Jurkat, Clone E6-1 (cell line): ENCODE measurements around the gene IL22RA2. TPM values are rescaled to one million over a fixed set of nuclear protein-coding genes. Genes with fewer than 3 reads are reported as not detected.
"Not testable (repeated sequence)": the region's sequence is repeated elsewhere in the genome, so short reads cannot be mapped to it uniquely, and the experiment has no call there.

ENCODE experiments used
- DNase-seq: peaks from one replicate; pipeline ENCODE4 v3.0.0-alpha.2; 2011; ENCODE audit warnings: low read depth, low spot score
- H3K4me3 ChIP-seq: 2 replicates; pipeline ENCODE4 v1.5.1; 2011; ENCODE audit warnings: mild to moderate bottlenecking, low read length, control low read depth, moderate library complexity
- polyA plus RNA-seq: library from polyadenylated mRNA; unstranded; fragments of >200 nt; gene quantifications from one replicate; pipeline ENCODE4 v1.2.1, GENCODE V29; 2012; ENCODE audit warnings: missing spikeins; ENCODE audit not compliant: insufficient read length, insufficient read depth

Gene IL22RA2
- polyA plus RNA-seq, result not detected

GRCh38 chr6:137173501-137173900 lies at the start of gene IL22RA2:
Gene IL22RA2 (minus strand): TSS chr6:137173644. CDS start chr6:137161749, 11,895 bp downstream.
- no peak for DNase-seq
- H3K4me3 ChIP-seq, result no peak within 1 kb of the TSS

- DNase-seq, result no peak
- H3K4me3 ChIP-seq, result no peak overlapping the region
These were observed 48.9 kb upstream of the IL22RA2 start for GRCh38 chr6:137222381-137222780.

- peak overlapping the region; percentile 78 for H3K4me3 ChIP-seq
- DNase-seq, result no peak
These were observed 46.3 kb upstream of the IL22RA2 start for GRCh38 chr6:137219664-137220252.

DNA sequence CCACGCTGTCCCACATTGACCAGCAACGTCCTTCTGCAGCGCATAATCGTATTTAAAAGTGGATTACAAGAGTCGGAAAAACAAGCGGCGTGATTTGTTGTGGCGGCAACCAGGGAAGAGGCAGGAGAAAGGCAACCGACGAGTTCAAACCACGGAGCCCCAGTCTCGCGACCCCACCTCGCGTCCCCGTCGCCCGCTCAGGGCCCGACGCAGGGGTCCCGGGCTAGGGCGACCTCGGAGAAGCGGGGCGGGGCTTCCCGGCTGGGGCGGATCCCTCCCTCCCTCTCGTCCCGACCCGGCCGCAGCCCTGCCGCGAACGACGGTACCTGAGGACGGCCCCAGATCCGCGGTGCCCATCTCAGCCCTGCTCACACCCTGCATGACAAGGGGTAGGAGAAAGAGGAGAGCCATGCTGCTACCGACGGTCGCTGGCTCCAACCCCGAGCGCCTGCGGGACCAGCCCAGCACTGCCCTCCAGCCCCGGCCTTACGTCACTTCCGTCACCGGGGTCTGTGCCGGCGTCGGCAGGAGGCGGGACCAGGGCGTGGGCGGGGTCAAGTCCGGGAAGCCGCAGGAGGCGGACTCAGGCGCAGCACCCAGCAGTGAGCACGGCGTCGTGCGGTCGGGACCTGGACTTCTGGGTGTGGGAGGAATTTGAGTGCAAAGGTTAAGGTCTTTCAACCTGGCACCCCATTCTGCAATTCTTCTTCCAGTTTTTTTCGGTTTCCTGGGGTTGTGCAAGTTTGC lies 45.6 kb upstream of the IL22RA2 start, which contains the start of gene IFNGR1:
Gene IFNGR1 (minus strand): TSS at position 469 of the 747 bp plus-strand sequence. CDS start 58 bp downstream, at position 411.
- DNase-seq, result peak; percentile 85
- H3K4me3 ChIP-seq, result peak within 1 kb of the TSS; percentile 78

- DNase-seq, result no peak
- peak overlapping the region; percentile 78 for H3K4me3 ChIP-seq
These were observed 45.1 kb upstream of the IL22RA2 start for GRCh38 chr6:137218473-137218916.

GRCh38 chr6:137217801-137218472 lies 44.5 kb upstream of the IL22RA2 start:
- no peak for DNase-seq
- peak overlapping the region; percentile 78 for H3K4me3 ChIP-seq

DNA sequence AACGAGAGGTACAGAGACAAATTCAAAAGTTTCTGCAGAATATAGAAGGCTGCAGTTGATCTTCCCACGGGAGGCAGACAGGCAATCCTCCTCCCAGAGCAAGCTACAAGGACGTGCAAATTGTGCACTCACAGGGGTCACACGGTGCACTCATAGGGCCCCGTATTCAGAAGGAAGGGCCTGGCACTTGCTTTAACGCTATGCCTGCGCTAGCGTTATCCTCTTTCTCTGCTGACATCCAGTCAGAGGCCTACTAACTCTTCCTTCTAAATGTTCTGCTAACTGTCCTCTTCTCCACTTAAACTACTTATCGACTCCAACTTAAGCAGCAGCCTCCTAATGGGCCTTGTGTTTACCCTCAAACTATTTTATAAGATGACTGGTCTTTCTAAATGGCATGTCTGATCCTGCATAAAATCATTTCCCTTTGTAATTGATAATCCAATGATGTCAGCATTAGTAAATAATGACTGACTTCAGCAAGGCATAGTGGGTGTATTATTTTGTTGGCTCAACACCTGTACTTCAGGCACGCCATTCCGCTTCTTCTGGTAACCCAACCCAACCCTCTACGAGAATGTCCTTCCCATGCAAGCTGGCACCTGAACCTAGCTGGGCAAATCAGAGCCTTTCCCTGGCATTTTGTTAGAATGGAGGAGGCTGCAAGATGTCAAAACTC lies 43.6 kb upstream of the IL22RA2 start:
- H3K4me3 ChIP-seq, result no peak overlapping the region
- no peak for DNase-seq

- no peak overlapping the region for H3K4me3 ChIP-seq
- no peak for DNase-seq
These were observed 42.7 kb upstream of the IL22RA2 start for GRCh38 chr6:137216106-137216505.

GRCh38 chr6:137215630-137216029 lies 42.2 kb upstream of the IL22RA2 start:
- DNase-seq, H3K4me3 ChIP-seq: not testable (repeated sequence)

GRCh38 chr6:137214931-137215330 lies 41.5 kb upstream of the IL22RA2 start:
- H3K4me3 ChIP-seq, result no peak overlapping the region
- DNase-seq, result no peak

- no peak for DNase-seq
- no peak overlapping the region for H3K4me3 ChIP-seq
These were observed 40.4 kb upstream of the IL22RA2 start for GRCh38 chr6:137213813-137214212.

DNA sequence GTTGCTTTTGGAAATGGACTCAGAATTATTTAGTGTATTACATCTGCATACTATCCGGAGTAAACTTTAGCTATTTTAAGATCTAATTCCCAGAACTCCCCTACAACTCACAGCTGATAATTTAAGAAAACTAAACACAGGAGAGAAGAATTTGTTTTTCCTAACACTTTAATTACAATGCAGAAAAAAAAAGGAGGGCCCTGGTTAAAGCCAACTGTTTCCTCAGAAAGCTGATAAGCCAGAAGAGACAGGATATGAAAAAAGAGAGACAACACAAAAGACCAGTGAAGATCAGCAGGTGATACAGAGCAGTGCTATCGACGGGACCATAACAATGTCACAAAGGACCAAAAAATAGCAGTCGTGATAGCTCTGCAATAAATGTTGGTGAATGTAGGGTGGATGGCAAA lies 39.9 kb upstream of the IL22RA2 start:
- H3K4me3 ChIP-seq, result no peak overlapping the region
- DNase-seq, result no peak

GRCh38 chr6:137211910-137212309 lies 38.5 kb upstream of the IL22RA2 start:
- no peak overlapping the region for H3K4me3 ChIP-seq

GRCh38 chr6:137210903-137211302 lies 37.5 kb upstream of the IL22RA2 start:
- no peak overlapping the region for H3K4me3 ChIP-seq
- no peak for DNase-seq

More at GRCh38 chr6:137211910-137212309, 38.5 kb upstream of the IL22RA2 start:
- DNase-seq, result no peak

- no peak for DNase-seq
- no peak overlapping the region for H3K4me3 ChIP-seq
These were observed 34.8 kb upstream of the IL22RA2 start for GRCh38 chr6:137208279-137208678.

- not testable (repeated sequence) for DNase-seq, H3K4me3 ChIP-seq
These were observed 34.0 kb upstream of the IL22RA2 start for GRCh38 chr6:137207457-137207856.

DNA sequence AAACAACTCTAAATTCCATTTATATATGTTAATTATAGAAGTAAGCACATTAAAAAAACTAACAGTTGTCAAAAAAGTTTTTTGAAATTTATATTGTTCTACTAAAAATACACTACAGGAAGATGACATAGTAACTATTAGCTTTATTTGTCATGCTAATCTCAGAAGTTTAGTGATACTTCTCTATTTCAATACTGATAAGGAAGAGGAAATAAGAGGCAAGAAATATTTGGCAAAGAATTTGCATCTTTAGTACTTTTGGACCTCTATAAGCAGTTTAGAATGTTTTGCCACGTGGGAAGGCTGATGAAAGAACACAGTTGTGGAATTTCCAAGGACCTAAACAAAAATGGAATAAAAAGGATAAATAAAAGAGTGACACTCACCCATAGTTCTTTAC lies 33.1 kb upstream of the IL22RA2 start:
- no peak overlapping the region for H3K4me3 ChIP-seq
- no peak for DNase-seq

DNA sequence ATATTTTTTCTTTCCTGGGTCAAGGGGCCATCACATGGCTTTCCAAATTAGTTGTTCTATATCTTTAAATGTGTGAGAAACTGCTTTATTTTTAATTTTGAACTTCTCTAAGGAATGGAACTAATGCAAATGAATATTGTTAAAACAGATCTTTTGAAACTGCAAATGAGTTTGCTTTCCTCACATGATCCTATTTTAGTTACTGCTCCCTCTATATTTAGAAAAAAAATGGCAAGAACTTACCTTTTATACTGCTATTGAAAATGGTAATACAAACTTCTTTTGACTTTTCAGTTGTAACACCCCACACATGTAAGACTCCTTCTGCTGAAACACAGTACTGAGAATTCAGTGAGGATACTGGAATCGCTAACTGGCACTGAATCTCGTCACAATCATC lies 29.8 kb upstream of the IL22RA2 start:
- H3K4me3 ChIP-seq, result no peak overlapping the region
- DNase-seq, result no peak

GRCh38 chr6:137202078-137202477 lies 28.6 kb upstream of the IL22RA2 start:
- H3K4me3 ChIP-seq, result no peak overlapping the region
- no peak for DNase-seq
